H1 (cell line): ENCODE data around the gene GALNT13.

Experiments used
- CREB1 ChIP-seq: IDR thresholded peaks from 2 replicates; pipeline ENCODE4 v1.6.1; 2012; ENCODE audit warnings: inconsistent platforms
- TF ChIP-seq, protein P1 (sequence below), 3 experiments: IDR thresholded peaks; 1 replicate in 2 of 3; 2 replicates in 1 of 3; pipeline versions ENCODE4 v1.5.1 to v1.6.1; 2011; ENCODE audit warnings: low read length in 3 of 3, mild to moderate bottlenecking in 3 of 3, inconsistent platforms in 2 of 3, low read depth in 1 of 3, moderate library complexity in 1 of 3; ENCODE audit not compliant: insufficient read depth in 1 of 3; ENCODE audit errors: control extremely low read depth in 1 of 3

DNA sequence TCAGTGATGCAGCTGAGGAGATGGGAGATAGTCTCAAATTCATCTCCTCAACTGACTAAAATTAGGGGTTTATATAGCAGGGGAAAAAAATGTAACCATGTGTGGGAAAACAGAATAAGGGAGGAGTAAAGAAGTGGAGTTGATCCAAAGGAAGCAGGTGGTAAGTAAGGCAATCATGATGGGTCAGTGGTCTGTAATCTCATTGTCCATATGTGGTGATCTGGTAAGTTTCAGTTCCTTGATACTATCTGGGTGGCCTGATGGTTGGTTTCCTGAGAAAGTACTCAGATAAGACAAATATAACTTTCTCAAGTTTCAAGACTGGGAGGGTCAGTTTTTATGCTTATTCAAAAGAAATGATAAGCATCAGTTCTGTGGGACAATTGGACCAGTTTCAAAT, 514.5 kb downstream of the GALNT13 start:
- TF ChIP-seq, protein P1, sequence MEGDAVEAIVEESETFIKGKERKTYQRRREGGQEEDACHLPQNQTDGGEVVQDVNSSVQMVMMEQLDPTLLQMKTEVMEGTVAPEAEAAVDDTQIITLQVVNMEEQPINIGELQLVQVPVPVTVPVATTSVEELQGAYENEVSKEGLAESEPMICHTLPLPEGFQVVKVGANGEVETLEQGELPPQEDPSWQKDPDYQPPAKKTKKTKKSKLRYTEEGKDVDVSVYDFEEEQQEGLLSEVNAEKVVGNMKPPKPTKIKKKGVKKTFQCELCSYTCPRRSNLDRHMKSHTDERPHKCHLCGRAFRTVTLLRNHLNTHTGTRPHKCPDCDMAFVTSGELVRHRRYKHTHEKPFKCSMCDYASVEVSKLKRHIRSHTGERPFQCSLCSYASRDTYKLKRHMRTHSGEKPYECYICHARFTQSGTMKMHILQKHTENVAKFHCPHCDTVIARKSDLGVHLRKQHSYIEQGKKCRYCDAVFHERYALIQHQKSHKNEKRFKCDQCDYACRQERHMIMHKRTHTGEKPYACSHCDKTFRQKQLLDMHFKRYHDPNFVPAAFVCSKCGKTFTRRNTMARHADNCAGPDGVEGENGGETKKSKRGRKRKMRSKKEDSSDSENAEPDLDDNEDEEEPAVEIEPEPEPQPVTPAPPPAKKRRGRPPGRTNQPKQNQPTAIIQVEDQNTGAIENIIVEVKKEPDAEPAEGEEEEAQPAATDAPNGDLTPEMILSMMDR (IDR thresholded peaks at IDR 0.05; ENCODE audit: control extremely low read depth in 1 of 3, insufficient read depth in 1 of 3, low read depth in 1 of 3, low read length in 3 of 3) = no peak
- TF ChIP-seq CREB1 = no peak
